HTR-8/SVneo (cell line): Measurements from ENCODE around the gene KLF11.
"Not testable (repeated sequence)": the region's sequence is repeated elsewhere in the genome, so short reads cannot be mapped to it uniquely, and the experiment has no call there.

ENCODE experiments used
- DNase-seq: peaks from one replicate; pipeline ENCODE4 v3.0.0; 2011; ENCODE audit warnings: low spot score, mixed read lengths; ENCODE audit not compliant: insufficient read length
- FAIRE-seq: peaks from 2 replicates; lab custom pipeline; 2011; peaks lifted over from hg19 to GRCh38; lab: Jason Lieb, UNC

Gene KLF11

DNA sequence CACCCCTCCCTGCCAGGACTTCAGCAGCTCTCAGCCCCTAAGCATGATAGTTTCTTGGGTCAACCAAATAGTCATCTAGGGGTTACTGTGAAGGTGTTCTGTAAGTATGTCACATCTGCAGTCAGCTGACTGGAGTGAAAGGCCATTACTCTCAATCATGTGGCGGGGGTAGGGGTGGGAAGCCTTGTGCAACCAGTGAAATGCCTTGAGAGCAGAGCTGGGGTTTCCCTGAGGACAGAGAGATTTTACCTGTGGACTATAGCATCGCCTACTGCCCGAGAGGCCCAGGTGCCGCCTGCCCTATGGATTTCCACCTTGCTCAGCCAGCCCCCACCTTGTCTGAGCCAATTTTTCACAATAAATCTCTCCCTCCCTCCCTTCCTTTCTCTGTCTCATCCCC is 20.9 kb upstream of the KLF11 start:
- DNase-seq (no peak), FAIRE-seq (no peak)

DNA sequence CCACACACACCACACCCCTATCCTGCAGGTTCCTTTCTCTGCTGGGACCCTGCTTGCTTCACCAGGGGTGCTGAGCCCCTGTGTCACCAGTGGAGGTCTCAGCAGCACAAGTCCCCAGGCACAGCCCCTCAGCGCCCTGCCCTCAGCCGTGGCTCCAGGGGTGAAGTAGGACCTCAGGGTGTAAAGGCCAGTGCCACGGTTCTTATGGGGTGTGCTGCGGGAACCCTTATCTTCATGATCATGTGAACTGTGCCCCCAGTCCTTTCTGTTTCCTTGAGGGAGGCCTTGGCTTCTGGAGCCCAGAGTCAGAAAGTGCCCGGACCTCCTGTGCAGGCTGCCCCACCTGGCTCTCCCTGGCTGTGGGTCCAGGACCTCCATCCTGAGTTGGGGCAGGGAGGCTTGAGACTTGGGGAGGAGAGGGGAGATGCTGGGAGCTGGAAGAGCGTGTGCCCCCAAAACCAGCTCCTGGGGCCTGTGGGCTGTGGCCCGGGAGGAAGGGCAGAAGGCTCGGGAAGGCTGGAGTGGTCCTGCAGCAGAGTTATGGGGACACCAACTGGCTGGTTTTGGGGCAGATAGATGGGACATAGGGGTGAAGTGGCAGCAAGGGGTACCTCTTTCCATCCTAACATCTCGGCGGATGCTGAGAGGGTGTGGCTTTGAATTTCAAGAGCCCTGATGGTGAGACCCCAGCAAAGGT is 20.2 kb upstream of the KLF11 start:
- DNase-seq = no peak
- FAIRE-seq = no peak

DNA sequence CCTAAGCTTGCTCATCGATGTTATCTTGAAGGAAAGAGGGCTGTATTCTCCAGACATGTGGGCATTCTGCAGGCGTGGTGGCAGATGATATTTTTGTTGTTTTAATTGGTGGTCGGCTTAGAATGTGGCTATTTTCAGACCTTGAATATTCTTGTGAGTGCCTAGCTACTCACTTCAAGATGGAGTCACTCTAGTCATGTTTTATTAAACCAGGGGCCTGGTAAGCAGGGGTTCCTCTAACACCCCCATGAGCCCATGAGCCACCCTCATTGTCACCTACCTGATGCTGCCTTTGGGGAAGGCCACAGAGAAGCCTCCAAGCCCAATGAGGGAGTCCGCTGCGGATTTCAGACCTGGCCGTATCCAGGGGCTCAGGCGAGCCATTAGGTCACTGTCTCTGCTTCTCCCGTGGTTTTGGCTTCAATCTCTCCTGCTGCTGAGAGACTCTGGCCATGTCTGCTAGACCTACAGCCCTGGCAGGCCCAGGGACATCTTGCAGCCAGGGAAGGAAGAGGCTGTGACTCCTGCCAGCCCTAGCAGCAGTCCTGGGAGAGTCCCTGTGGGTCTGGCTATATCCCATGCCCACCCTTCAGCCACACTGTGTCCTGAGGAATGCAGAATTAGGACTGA is 16.3 kb upstream of the KLF11 start:
- DNase-seq = no peak
- no peak for FAIRE-seq

DNA sequence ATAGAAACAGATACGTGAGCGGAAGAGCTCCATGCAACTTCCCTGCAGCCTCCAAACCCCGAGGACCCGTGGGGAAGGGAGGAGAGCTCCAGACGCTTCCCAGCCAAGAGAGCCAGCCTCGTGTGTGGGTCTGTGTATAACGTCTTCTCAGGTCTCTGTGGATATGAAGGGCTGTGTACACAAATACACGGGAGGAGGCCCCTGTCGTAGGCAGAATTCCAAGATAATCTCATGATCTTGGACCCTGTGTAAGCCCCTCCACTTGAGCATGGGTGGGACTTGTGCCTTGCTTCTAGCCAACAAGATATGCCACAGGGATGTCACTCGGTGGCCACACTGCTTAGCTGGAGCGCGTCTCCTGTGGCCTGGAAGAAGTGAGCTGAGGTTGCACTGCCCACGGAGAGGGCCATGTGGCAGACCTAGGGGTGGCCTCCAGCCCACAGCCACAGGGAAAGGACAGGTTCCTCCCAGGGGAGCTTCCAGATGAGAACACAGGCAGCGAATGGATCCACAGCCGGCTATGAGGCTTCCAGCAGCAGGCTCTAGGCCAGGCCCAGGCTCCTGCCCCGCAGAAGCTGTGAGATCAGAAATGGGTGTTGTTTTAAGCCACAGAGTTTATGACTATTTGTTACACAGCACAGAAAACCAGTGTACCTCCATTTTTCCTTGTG is 15.6 kb upstream of the KLF11 start:
- no peak for FAIRE-seq

DNA sequence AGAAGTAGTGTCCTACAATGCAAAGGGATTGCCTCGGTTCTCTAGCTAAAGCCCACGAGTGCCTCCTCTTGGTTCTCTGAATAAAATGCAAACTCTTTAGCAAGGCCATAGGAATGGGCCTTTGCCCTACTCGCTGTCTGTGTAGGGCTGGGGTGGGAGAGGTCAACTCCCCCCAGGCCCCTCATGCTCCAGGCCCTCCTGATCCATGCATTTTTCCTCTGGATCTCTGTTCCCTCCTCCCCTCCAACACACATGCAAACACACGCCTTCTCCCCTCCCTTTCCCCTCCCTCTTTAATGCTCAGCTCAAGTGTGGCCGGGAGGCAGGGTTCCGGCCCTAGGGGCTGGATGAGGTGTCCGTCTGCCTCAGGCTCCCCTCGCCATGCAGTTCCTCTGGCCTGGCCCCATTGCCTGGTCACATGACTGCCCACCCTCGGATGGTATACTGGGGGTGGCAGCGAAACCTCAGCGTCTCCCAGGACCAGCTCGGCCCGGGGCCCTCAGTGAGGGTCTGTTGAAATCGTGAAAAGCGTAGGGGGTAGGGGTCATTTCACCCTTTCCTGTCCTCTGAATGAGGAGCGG is 14.9 kb upstream of the KLF11 start:
- DNase-seq (no peak), FAIRE-seq (no peak)

More for the DNA sequence above, 15.6 kb upstream of the KLF11 start:
- DNase-seq = no peak

DNA sequence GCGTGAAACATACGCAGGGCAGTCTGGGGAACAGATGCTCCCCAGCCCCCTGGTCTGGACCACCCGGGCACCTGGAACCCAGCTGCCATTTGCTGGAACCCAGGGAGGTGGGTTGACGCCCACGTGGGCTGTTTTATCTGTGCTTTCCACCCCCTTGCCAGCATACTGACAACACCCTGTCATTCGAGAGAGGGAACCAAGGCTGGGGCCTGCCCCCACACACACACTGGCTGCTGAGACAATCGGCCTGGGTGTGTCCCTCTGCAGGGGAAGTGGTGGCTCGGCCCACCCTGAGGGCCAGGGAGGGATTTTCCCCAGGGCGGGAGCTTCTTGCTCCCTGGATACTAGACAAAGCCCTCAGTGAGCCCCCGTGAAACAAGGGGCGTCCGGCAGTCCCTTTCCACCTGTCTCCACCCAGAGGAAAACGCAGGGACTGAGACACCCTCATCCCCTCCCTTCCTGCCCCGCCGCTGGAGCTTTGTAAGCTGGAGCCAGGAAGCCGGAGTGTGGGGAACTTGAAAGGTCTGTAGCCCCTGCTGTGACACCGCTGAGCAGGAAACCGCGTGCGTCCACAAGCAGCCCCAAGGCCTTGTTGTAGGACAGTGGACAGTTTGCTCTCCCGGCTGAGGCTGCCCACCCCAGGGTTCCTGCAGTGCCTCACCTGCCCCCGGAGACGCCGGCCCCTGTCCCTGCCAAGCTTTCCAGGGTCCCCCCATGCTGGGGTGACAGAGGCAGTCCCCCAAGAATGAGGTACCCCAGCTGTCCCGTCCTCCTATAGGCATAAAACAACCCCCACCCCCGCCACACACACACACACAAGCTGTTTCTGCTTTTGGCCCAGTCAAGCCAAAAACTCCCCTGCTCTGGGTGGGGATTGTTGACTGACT is 14.1 kb upstream of the KLF11 start:
- DNase-seq (no peak), FAIRE-seq (no peak)

DNA sequence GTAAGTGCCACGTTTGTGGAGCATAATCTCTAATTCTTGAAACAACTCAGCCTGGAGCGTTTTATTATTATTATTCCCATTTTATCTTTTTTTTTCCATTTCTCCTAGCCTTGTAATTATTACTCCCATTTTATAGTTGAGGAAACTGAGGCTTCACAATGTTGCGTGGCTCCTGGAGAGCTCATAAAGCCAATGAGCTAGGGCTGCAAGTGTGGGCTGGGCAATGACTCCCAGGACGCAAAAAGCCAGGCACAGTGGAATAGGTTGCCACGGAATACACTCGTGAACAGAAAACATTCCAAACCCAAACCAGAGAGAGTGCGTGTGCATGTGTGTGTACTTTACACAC is 13.5 kb upstream of the KLF11 start:
- FAIRE-seq (no peak), DNase-seq (no peak)

DNA sequence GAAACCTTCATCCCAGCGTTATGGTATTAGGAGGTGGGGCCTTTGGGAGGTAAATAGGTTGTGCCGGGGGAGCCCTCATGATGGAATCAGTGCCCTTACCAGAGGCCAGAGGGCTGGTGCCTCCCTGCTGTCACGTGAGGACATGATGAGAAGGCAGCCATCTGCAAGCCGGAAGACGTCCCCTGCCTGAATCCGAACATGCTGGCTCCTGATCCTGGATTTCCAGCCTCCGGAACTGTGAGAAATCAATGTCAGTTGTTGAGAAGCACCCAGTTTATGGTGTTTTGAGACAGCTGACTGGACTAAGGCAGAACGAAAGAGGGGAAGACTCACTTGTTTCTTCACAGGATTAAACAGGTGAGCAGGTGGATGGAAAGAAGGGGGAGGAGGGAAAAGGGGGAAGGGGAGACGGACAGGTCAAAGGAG is 13.0 kb upstream of the KLF11 start:
- DNase-seq (no peak), FAIRE-seq (no peak)

DNA sequence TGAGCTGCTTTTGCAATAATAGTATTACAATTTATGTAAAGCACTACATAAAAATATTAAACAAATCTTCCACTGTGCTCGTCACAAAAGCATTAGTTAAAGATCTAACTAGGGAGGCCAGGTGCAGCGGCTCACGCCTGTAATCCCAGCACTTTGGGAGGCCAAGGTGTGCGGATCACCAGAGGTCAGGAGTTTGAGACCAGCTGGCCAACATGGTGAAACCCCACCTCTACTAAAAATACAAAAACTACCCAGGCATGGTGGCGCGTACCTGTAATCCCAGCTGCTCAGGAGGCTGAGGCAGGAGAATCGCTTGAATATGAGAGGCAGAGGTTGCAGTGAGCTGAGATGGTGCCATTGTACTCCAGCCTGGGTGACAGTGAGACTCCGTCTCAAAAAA is 12.6 kb upstream of the KLF11 start:
- not testable (repeated sequence) for FAIRE-seq, DNase-seq

DNA sequence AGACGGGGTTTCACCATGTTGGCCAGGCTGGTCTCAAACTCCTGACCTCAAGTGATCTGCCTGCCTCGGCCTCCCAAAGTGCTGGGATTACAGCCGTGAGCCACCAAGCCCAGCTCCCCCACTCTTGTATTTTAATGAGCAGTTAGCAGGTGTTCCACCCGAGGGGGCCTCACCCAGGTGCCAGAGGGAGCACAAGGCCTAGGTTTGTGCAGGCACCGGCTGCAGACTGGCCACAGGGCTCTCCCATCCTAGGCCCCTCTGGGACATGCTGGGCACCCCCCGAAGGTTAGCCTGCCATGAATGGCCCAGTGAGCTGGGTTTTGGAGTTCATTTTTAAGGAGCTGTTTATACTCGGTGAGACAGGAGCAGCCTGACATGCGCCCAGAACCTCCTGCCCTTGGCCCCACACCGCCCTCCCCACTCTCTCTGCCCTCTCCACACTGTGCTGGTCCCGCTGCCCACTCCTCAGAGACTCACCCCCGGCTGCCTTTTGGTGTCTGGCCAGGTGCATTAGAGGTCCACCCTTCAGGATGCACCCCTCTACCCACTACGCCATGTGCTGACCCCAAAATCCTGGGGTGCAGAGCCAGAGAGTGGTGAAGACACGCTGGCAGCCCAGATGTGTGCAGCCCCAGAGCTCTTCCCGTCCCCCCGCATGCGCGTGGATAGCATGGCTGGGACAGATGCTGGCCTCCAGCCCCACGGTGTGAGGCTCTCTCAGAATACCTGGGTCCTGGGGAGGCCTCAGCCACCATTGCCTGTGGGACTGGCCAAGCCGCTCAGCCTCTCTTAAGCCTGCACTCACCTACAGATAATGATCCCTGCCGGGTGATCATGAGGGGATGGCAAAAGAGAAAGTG is 11.2 kb upstream of the KLF11 start:
- FAIRE-seq (no peak), DNase-seq (no peak)

DNA sequence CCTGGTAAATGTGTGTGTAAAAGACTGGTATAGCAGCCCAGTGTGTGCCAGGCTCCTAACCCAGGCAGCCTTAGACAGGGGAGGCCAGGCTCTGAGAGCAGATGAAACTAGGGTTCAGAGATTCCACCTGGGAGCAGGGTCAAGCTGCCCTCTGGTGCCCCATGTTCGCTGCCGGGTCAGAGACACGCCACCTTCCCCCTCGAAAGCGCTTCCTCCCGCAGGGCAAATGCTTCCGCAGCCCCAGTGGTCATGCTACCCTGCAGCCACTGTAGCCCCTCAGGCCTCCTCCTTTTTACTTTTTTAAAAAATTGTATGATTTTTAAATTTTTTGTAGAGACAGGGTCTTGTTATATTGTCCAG is 10.6 kb upstream of the KLF11 start:
- DNase-seq = no peak
- no peak for FAIRE-seq

DNA sequence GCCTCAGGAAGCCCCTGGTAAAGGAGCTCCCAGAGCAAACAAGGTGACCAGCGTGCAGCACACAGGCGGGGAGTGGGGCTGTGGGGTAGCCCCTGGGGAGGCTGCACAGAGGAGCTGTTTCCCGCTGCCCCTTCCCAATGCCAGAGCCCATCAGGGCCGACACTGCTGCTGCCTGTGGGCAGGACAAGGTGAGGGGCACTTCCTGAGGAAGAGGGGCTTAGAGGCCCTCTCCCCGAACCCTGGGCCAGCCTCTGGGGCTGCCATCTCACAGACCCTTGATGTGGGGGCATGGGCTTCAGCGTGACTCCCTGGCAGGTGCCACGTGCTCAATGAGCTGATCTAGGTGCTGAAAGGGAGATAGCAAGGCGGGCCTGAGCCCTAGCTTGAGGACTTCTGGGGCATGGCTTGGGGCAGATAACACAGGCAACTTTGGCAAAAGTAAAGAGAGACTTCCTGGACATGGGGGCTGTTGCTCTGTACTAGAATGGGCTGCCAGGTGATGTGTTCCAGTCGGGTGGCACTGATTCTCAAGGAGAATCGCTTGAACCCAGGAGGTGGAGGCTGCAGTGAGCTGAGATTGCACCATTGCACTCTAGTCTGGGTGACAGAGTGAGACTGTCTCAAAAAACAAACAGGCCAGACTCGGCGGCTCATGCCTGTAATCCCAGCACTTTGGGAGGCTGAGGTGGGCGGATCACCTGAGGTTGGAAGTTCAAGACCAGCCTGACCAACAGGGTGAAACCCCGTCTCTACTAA is 9.9 kb upstream of the KLF11 start:
- FAIRE-seq = no peak

DNA sequence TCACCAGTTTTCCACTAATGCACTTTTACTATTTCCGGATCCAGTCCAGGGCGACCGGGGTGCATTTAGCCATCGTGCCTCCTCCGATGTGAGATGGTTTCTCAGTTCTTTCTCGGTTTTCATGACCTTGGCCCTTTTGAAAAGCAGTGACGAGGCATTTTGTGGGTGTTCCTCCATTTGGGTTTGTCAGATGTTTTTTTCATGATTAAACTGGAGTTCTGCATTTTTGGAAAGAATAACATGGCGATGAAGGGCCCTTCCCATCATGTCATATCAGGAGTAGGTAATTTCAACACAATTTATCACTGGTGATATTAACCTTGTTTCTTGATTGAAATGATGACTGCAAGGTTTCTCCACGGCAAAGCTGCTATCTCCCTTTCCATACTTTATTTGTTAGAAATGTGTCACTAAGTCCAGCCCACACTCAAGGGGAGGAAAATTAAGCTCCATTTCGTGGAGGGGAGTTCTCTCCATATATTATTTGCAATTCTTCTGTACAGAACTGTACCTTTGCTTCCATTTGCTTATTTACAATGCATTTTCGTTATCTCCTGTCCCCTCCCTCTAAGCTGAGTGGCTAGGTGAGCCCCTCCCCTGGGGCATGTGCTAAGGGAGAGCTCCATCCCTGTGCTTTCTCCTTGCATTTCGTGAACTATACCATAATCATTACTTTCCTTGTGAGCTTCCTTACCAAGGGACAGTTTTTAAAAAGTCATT is 8.9 kb upstream of the KLF11 start:
- FAIRE-seq (no peak), DNase-seq (no peak)

More for the DNA sequence above, 9.9 kb upstream of the KLF11 start:
- no peak for DNase-seq

DNA sequence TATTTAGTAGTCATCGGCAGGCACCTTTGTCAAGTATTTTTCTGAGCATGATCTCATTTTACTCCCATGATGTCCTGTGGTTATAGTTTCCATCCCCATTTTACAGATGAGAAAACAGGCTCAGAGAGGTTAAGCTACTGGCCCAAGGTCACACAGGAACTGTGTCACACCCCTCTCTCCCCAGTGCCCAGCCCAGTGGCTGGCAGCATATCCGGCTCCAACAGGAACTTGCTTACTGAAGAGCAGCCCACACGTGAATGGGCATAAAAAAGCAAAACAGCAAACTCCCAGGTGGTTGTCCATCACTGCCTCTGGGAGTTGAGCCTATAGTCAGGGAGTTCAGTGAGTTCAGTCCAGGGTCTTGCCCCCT is 8.3 kb upstream of the KLF11 start:
- DNase-seq (no peak), FAIRE-seq (no peak)

DNA sequence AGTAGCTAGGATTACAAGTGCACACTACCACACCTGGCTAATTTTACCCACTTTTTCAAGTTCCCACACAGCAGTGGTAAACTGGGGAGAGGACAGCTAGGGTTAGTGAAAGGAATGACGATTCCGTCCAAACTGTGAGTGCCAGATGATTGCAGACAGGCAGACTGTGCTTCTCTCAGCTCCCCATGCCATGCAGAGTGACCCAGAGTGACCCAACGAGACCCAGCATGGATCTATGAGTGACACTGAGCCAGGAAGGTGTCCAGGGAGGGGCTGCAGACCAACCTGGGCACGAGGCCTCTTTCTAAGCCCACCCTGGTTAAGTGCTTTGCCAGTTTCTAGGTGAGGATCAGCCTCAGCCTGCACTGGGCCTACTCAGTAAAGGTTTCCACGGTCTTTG is 7.7 kb upstream of the KLF11 start:
- FAIRE-seq = no peak
- no peak for DNase-seq

DNA sequence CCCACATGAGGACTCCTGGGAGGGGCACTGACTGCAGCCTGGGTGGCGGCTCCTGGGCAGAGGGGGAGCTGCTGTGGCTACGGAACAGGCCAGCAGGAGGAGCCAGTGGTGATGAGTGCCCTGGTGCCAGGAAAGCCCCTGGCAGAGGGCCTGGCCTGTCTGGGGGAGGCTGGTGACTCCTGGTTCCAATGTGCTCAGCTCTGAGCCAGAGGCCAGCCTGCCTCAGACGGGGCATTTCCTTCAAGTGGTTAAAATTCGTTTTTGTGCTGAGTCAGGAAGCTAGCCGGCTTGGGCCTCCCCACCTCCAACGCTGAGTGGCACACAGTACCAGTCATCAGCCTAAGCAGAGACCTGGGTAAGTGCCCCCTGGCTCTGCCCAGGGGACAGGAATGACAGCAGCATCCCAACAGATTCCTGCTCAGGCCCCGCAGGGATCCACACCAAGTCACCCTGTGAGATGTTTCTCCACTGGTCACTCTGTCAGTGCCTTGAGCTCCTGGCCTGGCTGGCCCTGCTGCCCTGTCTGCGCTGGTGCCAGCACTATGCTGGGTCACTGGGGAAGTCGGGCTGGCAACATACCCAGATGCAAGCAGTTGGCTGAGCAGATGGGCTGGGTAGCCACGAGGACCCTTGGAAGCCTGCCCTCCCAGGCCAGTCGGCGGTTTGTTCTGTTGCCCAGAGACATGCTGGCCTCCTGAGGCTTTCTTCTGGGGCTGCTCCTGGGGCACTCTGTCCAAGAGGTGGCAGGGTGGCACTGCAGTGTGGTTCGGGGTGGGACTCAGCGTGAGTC is 7.1 kb upstream of the KLF11 start:
- FAIRE-seq (peak; percentile 55), DNase-seq (peak; percentile 82)

DNA sequence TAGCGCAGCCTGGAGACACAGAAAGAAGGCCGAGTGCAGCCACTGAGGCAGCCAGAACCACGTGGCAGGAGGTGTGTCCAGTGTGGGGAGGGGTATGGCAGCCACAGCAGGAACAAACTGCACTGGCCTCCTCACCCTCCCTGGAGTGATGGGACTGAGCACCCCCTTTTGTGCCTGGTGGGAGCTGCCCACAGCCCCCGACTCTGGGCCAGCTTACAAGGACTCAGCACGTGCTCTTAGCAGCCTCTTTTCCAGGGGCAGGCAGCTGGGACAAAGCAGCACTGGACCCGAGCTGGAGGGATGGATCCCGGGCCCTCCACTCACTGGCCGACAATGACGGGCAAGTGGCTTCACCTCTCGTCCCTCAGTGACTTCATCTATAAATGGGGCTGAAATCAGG is 5.2 kb upstream of the KLF11 start:
- no peak for DNase-seq
- FAIRE-seq = peak; percentile 23
